ENCODE measurements around the gene B3GAT1.

The B3GAT1 gene

GRCh38 chr11:134441281-134441680, 29.2 kb upstream of the B3GAT1 start:
- no peak for TF ChIP-seq EZH2phosphoT487 (IDR thresholded peaks at IDR 0.05; ENCODE audit: low read length)
- TF ChIP-seq CTCF (IDR thresholded peaks at IDR 0.05; ENCODE audit: low read length): no peak
- TF ChIP-seq EZH2 (optimal IDR thresholded peaks at IDR 0.05; ENCODE audit: low read depth, low read length): no peak
- Histone ChIP-seq H2AFZ (ENCODE audit: low read length) (no peak overlapping the region), H3K36me3 (replicated peaks; ENCODE audit: insufficient read depth, low read length) (no peaks in the 10 kb centered on the region), H3F3A (ENCODE audit: insufficient read depth, low read length) (no peaks in the 10 kb centered on the region), H3K9ac (ENCODE audit: low read length) (no peak overlapping the region), H3K4me2 (ENCODE audit: low read depth, low read length) (no peak overlapping the region), H3K9me3 (replicated peaks; ENCODE audit: insufficient read depth, low read length) (no peaks in the 10 kb centered on the region), H3K27ac (ENCODE audit: low read length) (no peak overlapping the region), H3K9me2 (replicated peaks; ENCODE audit: insufficient read depth, low read length) (no peaks in the 10 kb centered on the region), H3K27me3 (replicated peaks; ENCODE audit: insufficient read depth, low read length) (no peaks in the 10 kb centered on the region), H4K20me1 (ENCODE audit: insufficient read depth, low read length) (no peaks in the 10 kb centered on the region), H3K4me1 (ENCODE audit: low read length) (no peaks in the 10 kb centered on the region), H3K4me3 (ENCODE audit: low read length) (no peak overlapping the region), H3K79me2 (ENCODE audit: low read length) (no peaks in the 10 kb centered on the region)
- DNase-seq: no peak

GRCh38 chr11:134440851-134441250, 28.8 kb upstream of the B3GAT1 start:
- no peak for DNase-seq
- H3K9me3 ChIP-seq (replicated peaks; ENCODE audit: insufficient read depth, low read length): no peaks in the 10 kb centered on the region

GRCh38 chr11:134438542-134439537, 26.8 kb upstream of the B3GAT1 start:
- H3K27me3 ChIP-seq (replicated peaks; ENCODE audit: insufficient read depth, low read length): no peaks in the 10 kb centered on the region
- H4K20me1 ChIP-seq (ENCODE audit: insufficient read depth, low read length): no peaks in the 10 kb centered on the region
- no peaks in the 10 kb centered on the region for H3K9me2 ChIP-seq (replicated peaks; ENCODE audit: insufficient read depth, low read length)
- H3K4me2 ChIP-seq (ENCODE audit: low read depth, low read length): no peak overlapping the region
- H3K9ac ChIP-seq (ENCODE audit: low read length): no peak overlapping the region
- H3K27ac ChIP-seq (ENCODE audit: low read length): no peak overlapping the region
- H3F3A ChIP-seq (ENCODE audit: insufficient read depth, low read length): no peaks in the 10 kb centered on the region
- H3K9me3 ChIP-seq (replicated peaks; ENCODE audit: insufficient read depth, low read length): no peaks in the 10 kb centered on the region
- H3K79me2 ChIP-seq (ENCODE audit: low read length): no peaks in the 10 kb centered on the region
- no peak overlapping the region for H3K4me3 ChIP-seq (ENCODE audit: low read length)
- no peaks in the 10 kb centered on the region for H3K36me3 ChIP-seq (replicated peaks; ENCODE audit: insufficient read depth, low read length)
- no peak for TF ChIP-seq EZH2 (optimal IDR thresholded peaks at IDR 0.05; ENCODE audit: low read depth, low read length)
- TF ChIP-seq CTCF (IDR thresholded peaks at IDR 0.05; ENCODE audit: low read length): no peak
- TF ChIP-seq EZH2phosphoT487 (IDR thresholded peaks at IDR 0.05; ENCODE audit: low read length): no peak
- no peak for DNase-seq
- no peak overlapping the region for H2AFZ ChIP-seq (ENCODE audit: low read length)
- no peaks in the 10 kb centered on the region for H3K4me1 ChIP-seq (ENCODE audit: low read length)

More at GRCh38 chr11:134440851-134441250, 28.8 kb upstream of the B3GAT1 start:
- H3F3A ChIP-seq (ENCODE audit: insufficient read depth, low read length): no peaks in the 10 kb centered on the region
- H3K27ac ChIP-seq (ENCODE audit: low read length): no peak overlapping the region
- no peak overlapping the region for H3K4me2 ChIP-seq (ENCODE audit: low read depth, low read length)
- H4K20me1 ChIP-seq (ENCODE audit: insufficient read depth, low read length): no peaks in the 10 kb centered on the region
- TF ChIP-seq EZH2 (optimal IDR thresholded peaks at IDR 0.05; ENCODE audit: low read depth, low read length) (no peak), EZH2phosphoT487 (IDR thresholded peaks at IDR 0.05; ENCODE audit: low read length) (no peak), CTCF (IDR thresholded peaks at IDR 0.05; ENCODE audit: low read length) (no peak)
- no peaks in the 10 kb centered on the region for H3K27me3 ChIP-seq (replicated peaks; ENCODE audit: insufficient read depth, low read length)
- H2AFZ ChIP-seq (ENCODE audit: low read length): no peak overlapping the region
- H3K36me3 ChIP-seq (replicated peaks; ENCODE audit: insufficient read depth, low read length): no peaks in the 10 kb centered on the region
- no peak overlapping the region for H3K9ac ChIP-seq (ENCODE audit: low read length)
- H3K4me3 ChIP-seq (ENCODE audit: low read length): no peak overlapping the region
- no peaks in the 10 kb centered on the region for H3K4me1 ChIP-seq (ENCODE audit: low read length)
- H3K9me2 ChIP-seq (replicated peaks; ENCODE audit: insufficient read depth, low read length): no peaks in the 10 kb centered on the region
- no peaks in the 10 kb centered on the region for H3K79me2 ChIP-seq (ENCODE audit: low read length)
